HL-60 (cell line): ENCODE measurements around the gene TMEM135.

ENCODE experiments used
- CTCF ChIP-seq: IDR thresholded peaks from one replicate; pipeline ENCODE4 v1.5.1; 2011; ENCODE audit warnings: low read length, control low read depth, inconsistent platforms; ENCODE audit not compliant: insufficient read depth
- GABPA ChIP-seq: IDR thresholded peaks from 2 replicates; pipeline ENCODE4 v1.6.1; 2012; ENCODE audit warnings: low read depth
- POLR2AphosphoS5 ChIP-seq: IDR thresholded peaks from 2 replicates; pipeline ENCODE4 v1.6.1; 2012; ENCODE audit warnings: low read depth
- REST ChIP-seq: IDR thresholded peaks from 2 replicates; pipeline ENCODE4 v1.6.1; 2012; ENCODE audit warnings: low read depth; ENCODE audit not compliant: insufficient replicate concordance
- SPI1 ChIP-seq: IDR thresholded peaks from 2 replicates; pipeline ENCODE4 v1.6.1; 2012; ENCODE audit warnings: low read depth, mild to moderate bottlenecking, borderline replicate concordance

GRCh38 chr11:86990031-86990430 lies 47.7 kb upstream of the TMEM135 start:
- TF ChIP-seq CTCF = no peak
- no peak for TF ChIP-seq POLR2AphosphoS5
- TF ChIP-seq REST = no peak
- no peak for TF ChIP-seq GABPA
- TF ChIP-seq SPI1 = no peak
